HG02852 (cell line): ENCODE results near the gene AFF3.

Experiments used
- ATAC-seq: cut with Tn5 transposase; IDR thresholded peaks from one replicate; pipeline ENCODE4 v1.9.1; 2021; ENCODE audit warnings: mild to moderate bottlenecking, moderate library complexity; ENCODE audit not compliant: unreplicated experiment

The AFF3 gene

DNA sequence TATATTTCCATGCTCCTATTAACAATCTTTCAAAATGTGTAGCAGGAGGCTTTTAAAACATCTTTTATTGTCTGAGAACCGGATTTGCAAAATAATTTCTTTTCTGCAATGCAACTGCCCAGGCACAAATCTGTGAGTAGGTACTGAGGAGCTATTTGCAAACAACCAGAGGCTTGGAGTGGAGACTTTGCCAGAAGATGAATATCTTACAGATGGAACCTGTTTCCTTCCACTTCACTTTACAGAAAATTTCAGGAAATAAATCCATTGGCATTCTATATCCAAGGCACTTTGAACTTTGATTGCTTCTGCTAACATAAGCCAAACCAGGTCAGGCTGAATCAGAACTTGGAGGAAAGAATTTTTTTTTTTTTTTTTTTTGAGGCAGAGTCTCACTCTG is 415.2 kb downstream of the AFF3 start:
- no peak for ATAC-seq

DNA sequence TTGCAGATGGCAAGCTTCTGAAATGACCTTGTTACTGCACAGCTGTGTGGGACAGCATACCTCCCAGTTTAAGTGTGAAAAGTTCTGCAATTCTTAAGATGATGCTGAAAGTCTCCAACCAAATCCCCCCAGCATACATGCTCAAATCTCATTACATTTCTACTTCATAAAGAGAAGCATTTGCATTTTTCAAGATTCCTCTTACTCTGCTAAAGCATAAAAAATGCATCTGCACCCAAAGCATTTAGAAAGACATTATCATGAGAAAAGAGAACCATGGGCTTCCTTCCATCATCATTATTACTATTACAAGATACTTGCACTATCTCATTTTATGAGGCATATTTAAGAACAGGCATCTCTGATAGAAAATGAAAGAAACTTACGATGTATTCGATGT is 415.7 kb downstream of the AFF3 start:
- ATAC-seq: no peak

DNA sequence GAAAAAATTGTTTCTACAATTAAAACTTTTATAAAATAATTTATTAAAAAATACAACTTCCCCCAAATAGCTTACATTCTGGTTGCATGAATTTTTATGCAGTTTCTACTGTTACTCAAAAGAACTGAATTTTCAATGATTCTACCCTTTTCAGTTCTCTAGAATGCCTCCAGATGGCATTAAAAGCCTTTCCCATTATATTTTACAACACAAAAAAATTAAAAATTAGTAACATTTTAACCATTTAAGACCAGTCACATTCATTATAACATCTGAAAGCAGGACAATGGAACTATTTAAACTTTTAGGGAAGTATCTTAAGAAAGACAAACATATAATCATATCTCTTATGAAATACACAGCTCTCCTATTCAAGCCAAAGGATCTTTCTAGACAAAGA is 416.6 kb downstream of the AFF3 start:
- no peak for ATAC-seq

DNA sequence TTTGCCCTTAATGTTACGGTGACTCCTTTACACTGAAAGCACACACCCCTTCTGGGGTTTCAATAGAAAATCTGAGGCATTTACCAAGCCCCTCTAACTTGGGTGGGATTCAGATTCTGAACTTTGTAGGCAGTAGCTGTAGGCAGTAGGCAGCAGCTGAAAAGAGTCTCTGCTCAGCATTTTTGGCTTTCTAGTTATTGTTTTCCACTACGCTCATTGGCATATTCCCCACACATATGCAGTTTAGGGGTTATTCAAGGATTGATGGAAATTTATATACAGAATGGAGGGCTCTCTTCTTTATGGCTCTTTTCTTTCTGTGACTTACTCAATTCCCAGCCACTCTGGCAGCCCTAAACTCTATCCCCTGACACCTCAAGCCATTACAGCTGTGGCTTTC is 419.9 kb downstream of the AFF3 start:
- ATAC-seq: no peak

DNA sequence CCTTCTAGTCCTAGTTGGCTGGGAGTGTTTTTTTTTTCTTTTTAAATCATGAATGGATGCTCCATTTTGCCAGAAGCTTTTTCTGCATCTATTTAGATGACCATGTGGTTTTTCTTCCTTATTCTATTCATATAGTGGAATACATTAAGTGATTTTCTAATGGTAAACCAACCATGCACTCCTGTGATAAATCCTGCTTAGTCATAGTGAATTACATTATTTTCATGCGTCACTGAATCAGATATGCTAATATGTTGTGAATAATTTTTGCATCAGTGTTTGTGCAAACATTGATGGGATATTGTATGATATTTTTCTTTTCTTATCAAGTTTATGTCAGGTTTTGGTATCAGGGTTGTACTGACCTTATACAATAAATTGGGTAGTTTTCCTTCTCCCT is 423.3 kb downstream of the AFF3 start:
- ATAC-seq: no peak

DNA sequence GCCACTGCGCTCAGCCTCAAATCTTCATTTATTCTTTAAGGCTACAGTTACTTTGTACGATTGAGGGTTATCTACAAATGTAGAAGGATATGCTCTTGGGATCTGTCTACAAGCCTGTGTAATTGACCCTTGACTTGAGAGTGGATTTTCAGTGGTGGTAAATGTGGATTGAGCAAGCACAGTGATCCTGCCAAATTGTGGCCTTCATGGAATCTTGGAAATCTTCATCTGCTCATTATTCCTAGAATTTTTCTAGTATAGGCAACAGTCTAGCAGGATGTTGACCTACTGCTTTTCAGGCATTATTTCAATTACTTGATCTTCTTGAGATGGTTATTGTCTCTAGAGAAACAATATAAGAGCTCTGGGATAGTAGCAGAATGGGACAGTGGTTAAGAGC is 426.4 kb downstream of the AFF3 start:
- ATAC-seq: no peak

DNA sequence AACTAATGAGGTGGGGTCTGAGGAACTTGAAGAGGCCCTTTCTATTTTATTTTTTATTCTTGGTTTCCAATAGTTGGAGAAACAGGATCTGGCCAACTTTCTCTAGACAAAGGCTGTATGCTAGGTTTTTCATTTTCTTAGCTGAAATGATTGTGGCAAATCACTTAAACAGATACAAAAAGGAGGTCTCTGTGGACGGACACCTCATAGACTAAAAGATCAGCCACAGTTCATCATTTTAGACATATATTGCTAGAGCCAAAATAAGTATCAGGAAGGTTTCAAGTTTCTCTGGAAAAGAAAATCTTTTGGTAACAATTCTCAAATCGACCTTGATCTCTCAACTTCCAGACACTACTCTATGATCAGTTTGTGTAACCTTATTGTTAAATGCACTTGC is 428.0 kb downstream of the AFF3 start:
- ATAC-seq: no peak

DNA sequence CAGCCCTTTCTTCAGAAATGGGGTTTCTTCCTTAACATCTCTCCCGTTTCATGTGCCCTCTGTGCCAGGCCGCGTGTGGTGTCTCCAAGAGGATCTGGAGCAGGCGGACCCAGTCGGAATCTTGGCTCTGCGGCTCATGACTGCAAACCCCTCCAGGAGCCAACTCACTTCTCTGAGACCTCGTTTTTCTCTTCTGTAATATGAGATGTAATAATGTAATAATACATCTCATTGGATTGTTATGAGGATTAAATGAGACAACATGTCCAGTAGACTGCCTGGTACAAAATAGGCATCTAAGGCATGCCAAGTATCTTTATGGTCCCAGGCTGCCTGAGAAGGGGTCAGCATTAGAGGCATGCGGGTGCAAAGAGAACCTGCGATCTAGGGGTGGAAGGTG is 431.2 kb downstream of the AFF3 start:
- ATAC-seq: no peak

DNA sequence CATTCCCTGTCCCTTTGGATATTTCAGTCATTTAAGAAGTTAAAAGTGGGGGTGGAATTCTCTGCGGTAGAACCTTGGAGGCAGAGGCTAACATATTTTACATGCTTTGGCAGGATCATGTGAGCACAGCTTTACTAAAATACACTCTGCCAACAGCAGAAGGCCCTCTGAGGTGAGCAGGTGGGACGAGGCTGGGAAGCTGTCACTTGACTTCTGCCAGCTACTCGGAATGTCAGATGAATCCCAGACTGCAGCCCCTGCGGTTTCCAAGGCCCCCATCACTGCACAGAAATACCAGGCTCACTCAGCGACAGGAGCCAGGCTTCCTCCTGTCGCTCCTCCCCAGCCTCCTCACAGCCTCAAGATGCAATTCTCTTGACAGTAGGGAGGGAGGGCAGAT is 431.7 kb downstream of the AFF3 start:
- no peak for ATAC-seq

DNA sequence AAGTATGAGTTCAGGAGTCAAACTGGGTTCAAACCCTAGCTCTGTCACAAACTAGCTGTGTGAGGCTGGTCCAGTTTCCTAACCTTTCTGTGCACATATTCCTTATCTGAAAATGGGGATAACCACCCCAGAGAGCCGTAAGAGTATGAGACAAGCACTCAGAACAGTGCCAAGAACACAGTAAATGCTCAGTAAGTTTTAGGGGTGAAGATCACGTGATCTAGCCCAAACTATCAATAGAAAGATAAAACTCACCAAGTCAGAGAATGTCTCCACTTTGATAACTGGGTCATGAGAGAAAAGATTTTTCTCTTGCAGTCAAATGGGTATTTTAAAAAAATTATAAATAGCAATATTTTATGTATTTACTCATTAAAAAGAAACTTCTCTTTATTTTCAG is 433.2 kb downstream of the AFF3 start:
- ATAC-seq: no peak

DNA sequence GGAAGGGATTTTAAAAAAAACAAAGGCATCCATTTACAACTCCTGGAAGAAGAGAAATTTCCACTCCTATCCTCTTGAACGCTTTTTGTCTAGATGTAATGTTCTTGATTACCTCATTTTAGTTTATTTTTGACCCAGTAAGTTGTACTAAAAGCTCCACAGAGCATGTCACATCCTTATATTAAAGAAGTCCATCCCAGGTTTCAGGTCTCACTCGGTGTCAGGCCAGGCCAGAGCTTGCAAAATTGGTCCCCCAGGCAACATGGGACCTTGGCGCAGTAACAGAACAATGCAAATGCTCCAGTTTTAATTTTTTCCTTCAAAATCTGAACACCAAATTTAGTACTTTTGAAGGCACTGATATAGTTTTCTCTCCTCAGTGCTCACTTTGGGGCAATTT is 434.2 kb downstream of the AFF3 start:
- no peak for ATAC-seq

DNA sequence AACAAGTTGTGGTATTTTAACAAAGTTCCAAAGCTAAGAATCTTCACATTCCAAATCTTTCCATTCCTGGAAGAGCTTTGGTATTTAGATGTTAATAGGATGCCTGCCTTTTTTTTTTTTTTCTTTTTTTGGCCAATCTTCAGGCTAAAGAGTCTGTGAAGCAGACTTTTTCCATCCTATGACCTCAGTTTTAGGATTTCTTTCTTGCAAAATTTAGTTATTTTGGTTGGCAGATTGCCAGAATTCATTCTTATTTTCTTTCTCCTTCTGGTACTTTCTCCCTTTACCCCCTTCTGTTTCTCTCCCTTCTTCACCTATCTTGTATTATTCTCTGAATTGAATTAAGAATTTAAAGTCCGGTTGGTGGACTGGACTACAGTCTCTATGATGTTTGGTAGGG is 434.8 kb downstream of the AFF3 start:
- ATAC-seq: no peak

DNA sequence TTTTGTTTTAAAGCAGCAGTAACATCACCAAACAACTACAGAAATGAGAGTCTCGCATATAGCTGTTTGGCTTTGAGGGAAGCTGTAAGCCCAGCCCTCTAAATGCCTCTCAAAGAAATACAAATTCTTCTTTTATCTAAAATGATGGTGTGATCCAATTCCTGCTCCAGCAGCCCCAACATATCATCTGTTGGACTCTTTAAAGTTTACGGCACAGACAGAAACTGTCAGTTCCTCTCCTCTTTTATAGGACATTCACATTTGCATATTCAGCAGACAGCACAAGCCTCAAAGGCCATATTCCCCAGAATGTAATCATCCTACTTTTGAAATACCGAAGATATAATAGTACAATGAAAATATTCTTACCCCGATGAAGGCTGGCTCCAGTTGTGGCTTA is 435.7 kb downstream of the AFF3 start:
- ATAC-seq: no peak

DNA sequence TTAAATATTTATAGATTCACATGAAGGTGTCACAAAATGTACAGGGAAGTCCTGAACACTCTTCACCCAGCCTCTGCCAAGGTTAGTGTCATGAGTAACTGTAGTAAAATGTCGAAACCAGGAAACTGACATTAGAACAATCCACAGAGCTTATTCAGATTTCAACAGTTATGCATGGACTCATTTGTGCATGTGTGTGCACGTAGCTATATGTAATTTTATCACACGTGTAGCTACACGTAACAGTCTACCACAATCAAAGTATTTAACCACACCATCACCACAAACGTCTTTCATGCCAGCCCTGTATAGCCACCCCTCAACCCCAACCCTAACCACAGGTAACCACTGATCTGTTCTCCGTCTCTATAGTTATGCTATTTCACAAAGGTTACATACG is 440.9 kb downstream of the AFF3 start:
- no peak for ATAC-seq

DNA sequence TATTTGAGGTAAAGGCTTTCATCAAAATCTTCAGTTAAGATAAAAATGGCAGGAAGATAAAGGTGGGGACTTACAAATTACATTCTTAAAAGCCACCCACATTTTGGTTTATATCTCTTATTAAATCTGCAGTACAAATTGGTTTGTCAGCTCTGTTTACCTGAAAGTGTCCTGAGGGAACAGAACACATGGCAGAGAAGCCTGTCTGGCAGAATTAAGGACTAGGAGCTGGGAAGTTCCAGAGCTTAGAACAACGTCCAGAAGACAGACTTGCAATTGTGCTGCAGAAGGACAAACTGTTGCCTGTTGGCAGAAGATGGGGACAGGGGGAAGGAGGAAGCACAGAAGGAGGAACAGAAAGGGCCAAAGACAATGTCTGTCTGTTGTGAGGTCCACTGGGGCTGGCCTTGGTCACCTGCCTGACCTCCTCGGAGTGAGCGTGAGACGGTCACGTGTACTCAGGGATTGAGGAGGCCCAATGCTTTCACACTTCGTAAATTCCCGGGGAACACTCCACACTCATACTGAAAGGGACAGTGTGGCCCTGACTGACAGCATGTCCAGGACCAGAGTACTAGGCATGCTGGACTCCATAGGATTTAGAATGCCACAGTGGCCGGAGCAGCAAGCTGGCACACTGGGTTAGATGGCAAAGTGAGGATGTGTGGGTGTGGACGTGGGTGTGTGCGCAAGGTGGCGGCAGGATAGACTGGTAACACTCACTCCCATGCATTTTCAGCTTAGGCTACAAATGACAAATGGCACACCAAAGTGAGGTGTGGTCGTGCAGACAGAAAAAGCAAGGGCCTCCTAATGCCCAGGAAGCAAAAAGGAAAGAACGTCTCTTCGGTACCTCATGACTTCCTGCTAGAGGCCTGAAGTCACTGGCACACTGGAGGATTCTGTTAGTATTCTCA is 441.6 kb downstream of the AFF3 start:
- ATAC-seq: no peak

DNA sequence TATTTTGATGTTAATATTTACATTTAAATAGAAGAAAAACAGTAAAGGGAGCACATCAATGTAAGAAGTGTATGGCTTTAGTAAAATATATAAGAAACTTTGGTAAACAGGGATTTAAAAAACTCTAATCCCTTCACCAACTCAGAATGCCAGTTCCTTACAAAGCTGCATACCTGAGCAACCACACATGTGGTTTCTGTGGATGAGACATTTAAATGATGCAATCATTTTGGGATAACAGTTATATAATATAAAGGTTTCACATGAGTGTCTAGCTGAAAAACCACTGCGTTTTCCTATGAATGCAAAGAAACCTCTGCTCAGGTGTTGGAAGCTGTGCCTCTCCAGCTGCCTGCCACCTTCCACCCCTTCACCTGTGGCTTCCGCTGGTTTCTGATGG is 443.5 kb downstream of the AFF3 start:
- no peak for ATAC-seq

DNA sequence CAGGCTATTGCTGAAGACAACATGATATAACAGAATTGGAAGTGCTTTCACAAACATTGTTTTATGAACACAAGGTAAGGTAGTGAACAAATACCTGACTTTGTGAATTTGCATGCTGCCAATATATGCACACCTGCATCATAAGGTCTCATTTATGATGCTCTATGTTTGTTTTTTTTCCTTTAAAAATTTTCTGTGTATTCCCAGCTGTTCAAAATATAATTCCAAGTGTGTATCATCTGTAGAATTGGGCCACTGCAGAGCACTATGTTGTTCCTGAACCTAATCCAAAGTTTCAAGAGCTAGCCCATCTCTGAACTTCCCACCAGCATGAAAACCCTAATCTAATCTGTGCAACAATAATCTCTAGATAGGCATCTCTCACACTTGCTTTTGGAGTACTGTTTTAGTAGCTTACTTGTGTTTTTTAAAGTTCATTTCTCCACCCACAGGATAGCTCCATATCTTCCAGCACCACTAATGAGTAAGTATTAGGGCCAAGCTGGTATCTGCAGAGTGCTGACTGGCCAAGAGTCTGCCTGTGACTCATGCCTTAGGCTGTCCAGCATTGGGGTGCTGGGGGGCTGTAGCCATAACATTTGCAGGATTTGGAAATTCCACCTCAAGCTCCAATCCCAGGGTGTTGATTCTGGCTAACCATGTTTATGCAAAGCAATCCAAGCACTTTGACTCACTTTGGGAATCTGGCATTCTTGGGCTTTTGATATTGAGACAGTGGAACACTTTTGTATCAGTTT is 444.4 kb downstream of the AFF3 start:
- no peak for ATAC-seq

DNA sequence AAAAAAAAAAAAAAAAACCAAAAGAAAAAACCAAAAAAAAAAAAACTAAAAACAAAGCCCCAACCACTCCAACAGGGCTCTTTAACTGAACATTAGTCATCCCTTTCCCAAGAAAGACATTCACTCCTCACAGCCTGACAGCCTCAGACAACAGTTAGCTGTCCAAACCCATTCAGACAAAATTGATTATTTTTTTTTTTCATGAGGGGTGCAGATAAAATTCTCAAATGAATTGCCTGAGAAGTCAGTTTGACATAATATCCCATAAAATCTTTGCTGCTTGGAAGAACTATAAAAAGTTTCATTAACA is 446.5 kb downstream of the AFF3 start:
- no peak for ATAC-seq

DNA sequence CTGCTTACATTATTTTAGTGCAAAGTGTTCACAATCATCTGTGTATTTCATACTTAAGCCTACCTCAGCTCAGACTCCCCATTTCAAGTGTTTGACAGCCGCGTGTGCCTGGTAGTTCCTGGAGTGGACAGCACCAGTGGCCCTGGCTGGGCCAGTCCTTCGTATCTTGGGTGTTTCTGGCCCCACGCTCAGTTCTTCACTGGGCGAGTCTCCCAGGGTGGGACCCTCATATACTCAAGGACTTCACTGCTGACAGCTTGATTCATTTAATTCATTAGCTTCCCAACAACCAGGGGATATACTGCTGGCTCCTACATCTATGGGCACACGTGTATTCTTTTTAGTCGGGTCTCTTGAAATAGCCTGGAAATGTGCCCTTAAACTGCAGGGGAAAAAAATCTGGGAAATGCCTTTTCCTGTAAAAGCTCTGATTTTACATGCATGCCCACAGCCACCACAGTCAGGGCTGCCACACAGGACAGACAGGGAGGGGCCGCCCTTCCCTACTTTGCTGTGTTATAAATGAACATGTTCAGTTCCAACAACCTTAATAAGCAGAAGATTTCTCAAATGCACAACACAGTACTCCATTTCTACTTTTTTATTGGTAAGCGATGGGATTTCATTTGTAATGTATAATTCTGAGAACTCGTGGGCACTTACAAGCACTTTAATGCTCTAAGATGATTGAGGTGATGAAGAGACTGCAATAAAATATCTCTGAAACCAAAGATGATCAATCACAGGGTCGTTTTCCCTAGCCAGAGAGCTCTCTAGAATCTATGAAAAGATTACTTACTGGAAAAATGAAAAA is 447.1 kb downstream of the AFF3 start:
- no peak for ATAC-seq

DNA sequence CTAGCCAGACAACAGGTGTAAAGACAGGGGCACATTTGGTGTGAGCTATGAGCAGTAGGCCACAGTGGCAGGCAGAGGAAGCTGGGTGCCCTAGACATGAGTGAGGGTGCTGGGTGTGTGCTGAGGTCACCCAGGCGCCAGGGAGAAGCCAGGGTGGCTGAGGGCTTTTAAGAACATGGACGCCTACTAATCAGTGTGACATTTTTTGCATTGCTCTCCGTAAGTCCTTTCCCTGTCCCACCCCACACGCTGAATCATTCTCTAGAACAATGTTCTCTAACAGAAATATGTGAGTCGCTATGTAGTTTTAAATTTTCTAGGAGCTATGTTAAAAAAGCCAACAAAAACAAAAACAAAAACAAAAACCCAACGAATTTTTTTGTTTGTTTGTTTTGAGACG is 448.1 kb downstream of the AFF3 start:
- ATAC-seq: no peak

DNA sequence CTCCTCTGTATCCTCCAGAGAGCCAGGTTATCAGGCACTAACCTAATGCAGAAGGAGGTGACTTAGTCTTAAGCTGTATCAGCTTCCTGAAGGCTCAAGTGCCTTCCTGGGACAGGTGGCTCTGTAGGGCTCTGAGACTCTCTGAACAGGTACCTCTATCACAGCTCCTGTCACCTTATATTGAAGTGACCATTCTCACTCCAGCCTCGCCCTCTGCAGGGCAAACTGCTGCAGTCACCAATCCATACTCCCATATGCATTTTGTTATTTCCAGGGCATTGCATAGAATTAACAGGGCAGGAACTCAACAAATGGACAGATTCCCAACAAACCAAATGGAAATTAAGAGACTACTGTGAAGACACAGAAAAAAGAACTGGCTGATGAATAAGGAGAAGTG is 449.6 kb downstream of the AFF3 start:
- ATAC-seq: no peak

DNA sequence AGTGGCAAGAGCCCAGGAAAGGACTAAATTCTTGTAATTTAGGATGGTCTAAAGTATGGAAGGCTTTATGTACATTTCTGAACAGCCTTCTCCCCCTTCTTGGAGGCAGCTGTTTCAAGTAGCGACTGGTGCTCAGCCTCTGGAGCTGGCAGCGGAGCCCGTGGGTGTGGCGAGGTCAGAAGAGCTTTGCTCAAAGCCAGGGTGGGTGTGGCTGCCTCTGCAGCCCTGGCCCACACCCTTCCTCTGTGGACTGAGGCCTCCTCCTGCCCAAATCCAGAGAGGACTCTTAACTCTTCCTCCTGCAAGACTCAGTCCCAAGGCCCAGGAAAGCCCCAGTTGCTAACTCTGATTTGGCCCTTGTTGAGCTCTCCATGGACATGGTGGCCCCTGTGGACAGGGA is 450.5 kb downstream of the AFF3 start:
- ATAC-seq: no peak
